ENCODE data around the gene PDE6A.

The PDE6A gene

DNA sequence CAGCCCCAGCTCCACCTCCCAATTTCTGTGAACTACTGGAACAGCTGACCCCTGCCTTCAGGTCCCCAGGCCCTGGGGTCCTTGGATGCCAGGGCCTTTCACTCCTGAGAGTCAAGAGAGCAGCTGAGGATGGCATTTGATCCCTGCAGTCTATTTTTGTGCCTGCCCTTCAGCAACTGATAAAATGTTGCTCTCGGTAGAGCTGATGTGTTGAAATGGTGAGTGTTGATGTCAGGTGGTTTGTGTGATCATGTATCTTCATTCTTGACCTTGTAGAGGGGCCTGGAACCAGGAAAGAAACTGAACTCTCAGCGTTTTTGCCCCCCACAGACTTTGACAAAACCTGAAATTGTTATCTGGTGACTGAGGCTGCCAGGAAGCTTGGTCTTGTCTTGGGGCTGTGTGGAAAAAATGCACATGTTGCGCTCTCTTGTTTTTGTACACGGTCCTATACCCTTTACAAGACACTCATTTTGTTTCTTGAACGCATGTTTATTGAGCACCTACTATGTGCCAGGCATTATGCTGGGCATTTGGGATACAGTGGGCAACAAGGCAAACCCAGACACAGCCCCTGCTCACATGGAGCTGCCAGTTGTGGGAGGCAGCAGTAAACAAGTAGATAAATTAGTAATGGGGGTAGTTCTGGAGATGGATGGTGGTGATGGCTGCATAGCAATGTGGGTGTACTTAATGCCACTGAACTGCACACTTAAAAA lies 136.2 kb downstream of the PDE6A start:
- DNase-seq = no peak

Data from activated CD4-positive, alpha-beta T cell treated with anti-CD3 and anti-CD28 coated beads for 48 hours (primary cell).